HL-60 (cell line): ENCODE data around the gene P2RX6.
"Not testable (repeated sequence)": the region's sequence is repeated elsewhere in the genome, so short reads cannot be mapped to it uniquely, and the experiment has no call there.

Experiments used
- DNase-seq, 2 experiments: peaks; one replicate each; pipeline ENCODE4 v3.0.0-alpha.2; 2010 to 2020; ENCODE audit warnings: low read depth in 1 of 2, low spot score in 1 of 2
- H3K27ac ChIP-seq: fragments of 250-450 bp; sonication (Bioruptor Pico); replicated peaks from 2 replicates; pipeline ENCODE4 v1.5.1; 2020; ENCODE audit warnings: mild to moderate bottlenecking, moderate library complexity
- H3K27me3 ChIP-seq: fragments of 250-450 bp; sonication (Bioruptor Pico); 2 replicates; pipeline ENCODE4 v1.5.1; 2021; ENCODE audit warnings: mild to moderate bottlenecking, moderate library complexity; ENCODE audit not compliant: insufficient read depth, poor library complexity, severe bottlenecking
- H3K4me3 ChIP-seq: replicated peaks from 2 replicates; pipeline ENCODE4 v1.5.1; 2011; ENCODE audit warnings: mild to moderate bottlenecking, control low read depth, low read length; ENCODE audit not compliant: insufficient read depth
- CTCF ChIP-seq: IDR thresholded peaks from one replicate; pipeline ENCODE4 v1.5.1; 2011; ENCODE audit warnings: low read length, control low read depth, inconsistent platforms; ENCODE audit not compliant: insufficient read depth
- GABPA ChIP-seq: IDR thresholded peaks from 2 replicates; pipeline ENCODE4 v1.6.1; 2012; ENCODE audit warnings: low read depth
- POLR2AphosphoS5 ChIP-seq: IDR thresholded peaks from 2 replicates; pipeline ENCODE4 v1.6.1; 2012; ENCODE audit warnings: low read depth
- SPI1 ChIP-seq: IDR thresholded peaks from 2 replicates; pipeline ENCODE4 v1.6.1; 2012; ENCODE audit warnings: low read depth, mild to moderate bottlenecking, borderline replicate concordance
- TF ChIP-seq, protein P1 (sequence below): IDR thresholded peaks from 2 replicates; pipeline ENCODE4 v1.6.1; 2012; ENCODE audit warnings: low read depth; ENCODE audit not compliant: insufficient replicate concordance

The P2RX6 gene

DNA sequence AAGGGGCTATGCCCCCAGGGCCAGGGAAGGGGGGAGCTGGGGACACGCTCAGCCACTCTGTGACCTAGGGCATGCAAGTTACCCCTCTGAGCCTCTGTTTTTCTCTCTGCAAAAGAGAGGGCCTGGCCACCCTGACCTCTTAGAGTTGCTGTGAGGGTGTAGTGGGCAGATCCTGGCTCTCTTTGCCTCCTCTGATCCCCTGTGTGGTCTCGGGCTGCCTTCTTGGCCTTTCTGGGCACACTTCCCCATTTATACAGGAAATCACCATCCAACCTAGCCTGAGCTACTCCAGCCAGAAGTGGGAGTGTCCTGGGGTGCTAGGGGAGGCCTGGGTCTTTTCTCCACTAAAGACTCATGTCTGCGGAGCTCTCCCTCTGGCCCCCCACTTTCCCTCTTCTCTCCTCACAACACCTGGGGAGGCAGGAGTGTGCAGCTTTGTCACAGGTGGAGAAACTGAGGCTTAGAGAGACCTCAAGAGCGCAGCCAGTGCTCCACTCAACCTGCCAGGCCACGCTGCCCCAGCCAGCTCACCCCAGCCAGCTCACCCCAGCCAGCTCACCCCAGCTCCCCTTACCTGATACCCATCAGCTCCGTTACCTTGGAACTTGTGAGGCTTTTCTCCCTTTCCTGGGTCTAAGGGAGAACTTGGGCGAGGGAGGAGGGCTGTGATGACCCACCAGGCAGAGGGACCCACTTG is 46.5 kb upstream of the P2RX6 start:
- TF ChIP-seq GABPA (no peak), CTCF (no peak), SPI1 (peak; percentile 95), POLR2AphosphoS5 (no peak)
- TF ChIP-seq, protein P1, sequence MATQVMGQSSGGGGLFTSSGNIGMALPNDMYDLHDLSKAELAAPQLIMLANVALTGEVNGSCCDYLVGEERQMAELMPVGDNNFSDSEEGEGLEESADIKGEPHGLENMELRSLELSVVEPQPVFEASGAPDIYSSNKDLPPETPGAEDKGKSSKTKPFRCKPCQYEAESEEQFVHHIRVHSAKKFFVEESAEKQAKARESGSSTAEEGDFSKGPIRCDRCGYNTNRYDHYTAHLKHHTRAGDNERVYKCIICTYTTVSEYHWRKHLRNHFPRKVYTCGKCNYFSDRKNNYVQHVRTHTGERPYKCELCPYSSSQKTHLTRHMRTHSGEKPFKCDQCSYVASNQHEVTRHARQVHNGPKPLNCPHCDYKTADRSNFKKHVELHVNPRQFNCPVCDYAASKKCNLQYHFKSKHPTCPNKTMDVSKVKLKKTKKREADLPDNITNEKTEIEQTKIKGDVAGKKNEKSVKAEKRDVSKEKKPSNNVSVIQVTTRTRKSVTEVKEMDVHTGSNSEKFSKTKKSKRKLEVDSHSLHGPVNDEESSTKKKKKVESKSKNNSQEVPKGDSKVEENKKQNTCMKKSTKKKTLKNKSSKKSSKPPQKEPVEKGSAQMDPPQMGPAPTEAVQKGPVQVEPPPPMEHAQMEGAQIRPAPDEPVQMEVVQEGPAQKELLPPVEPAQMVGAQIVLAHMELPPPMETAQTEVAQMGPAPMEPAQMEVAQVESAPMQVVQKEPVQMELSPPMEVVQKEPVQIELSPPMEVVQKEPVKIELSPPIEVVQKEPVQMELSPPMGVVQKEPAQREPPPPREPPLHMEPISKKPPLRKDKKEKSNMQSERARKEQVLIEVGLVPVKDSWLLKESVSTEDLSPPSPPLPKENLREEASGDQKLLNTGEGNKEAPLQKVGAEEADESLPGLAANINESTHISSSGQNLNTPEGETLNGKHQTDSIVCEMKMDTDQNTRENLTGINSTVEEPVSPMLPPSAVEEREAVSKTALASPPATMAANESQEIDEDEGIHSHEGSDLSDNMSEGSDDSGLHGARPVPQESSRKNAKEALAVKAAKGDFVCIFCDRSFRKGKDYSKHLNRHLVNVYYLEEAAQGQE = no peak
- Histone ChIP-seq H3K4me3 (no peak overlapping the region), H3K27me3 (no peaks in the 10 kb centered on the region), H3K27ac (peak overlapping the region; percentile 13; the same call in 1 of the 2 replicates)
- peak in 1 of 2 experiments; percentile 75 for DNase-seq

DNA sequence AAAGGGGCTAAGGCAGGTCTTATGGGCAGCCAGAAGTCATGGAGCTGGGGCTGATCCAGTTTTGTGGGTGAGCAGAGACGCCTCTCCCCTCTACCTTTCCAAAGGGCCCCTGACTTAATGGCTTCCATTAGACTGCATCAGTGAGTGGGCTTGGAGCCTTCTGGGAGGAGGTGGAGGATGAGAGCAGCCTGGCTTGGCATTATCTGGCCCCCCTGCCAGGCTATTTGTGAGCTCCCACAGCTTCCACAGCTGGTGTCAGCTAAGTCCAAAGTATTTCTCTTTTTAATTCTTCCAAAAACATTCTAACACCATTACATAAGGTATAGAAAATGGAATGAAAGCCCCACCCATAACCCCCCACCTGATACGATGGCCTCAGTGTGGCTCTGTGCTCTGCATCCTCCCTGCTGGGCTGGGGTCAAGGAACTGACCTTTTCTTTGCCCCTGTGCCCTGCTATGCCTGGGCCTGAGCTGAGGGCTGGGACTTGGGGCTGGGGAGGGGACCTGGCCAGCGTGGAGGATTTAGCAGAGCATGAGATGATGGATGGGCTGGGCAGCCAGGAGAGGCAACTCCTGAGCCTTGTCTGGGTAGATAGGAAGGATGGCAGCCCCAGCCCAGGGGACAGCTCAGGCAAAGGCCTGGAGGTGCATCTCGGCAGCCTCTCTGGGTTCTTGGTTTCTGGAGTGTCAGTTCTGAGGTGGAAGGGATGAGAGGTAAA is 43.9 kb upstream of the P2RX6 start:
- DNase-seq = no peak
- TF ChIP-seq CTCF = no peak
- TF ChIP-seq, protein P1 = no peak
- TF ChIP-seq SPI1 = no peak
- TF ChIP-seq POLR2AphosphoS5 = no peak
- TF ChIP-seq GABPA = no peak
- H3K27me3 ChIP-seq = no peaks in the 10 kb centered on the region
- H3K27ac ChIP-seq = no peak overlapping the region
- no peak overlapping the region for H3K4me3 ChIP-seq

DNA sequence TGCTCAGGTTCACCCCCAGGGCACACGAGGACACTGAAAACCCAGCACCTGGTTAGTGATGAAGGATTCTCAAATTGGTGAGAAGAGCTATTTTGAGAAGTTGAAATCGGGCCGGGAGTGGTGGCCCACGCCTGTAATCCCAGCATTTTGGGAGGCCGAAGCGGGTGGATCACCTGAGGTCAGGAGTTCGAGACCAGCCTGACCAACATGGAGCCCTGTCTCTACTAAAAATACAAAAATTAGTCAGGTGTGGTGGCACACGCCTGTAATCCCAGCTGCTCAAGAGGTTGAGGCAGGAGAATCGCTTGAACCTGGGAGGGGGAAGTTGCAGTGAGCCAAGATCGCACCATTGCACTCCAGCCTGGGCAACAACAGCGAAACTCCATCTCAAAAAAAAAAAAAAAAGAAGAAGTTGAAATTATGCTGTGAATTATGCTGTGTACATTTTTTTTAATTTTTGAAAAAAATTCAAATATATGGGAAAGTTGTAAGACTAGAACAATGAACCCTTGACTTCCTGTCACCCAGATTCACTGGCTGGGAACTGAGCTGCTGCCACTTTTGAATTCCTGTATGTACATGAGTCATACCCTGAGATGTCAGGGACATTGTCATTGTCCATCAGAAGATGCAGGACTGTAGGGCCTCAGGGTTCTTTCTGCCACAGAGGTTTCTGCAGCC is 42.8 kb upstream of the P2RX6 start:
- DNase-seq = peak in 1 of 2 experiments; percentile 38
- not testable (repeated sequence) for H3K4me3 ChIP-seq, H3K27me3 ChIP-seq, H3K27ac ChIP-seq

GRCh38 chr22:20972933-20973577 is 41.9 kb upstream of the P2RX6 start:
- Histone ChIP-seq H3K4me3 (no peak overlapping the region), H3K27ac (no peak overlapping the region), H3K27me3 (no peaks in the 10 kb centered on the region)
- TF ChIP-seq GABPA (no peak), SPI1 (no peak), CTCF (no peak), POLR2AphosphoS5 (no peak)
- TF ChIP-seq, protein P1 = no peak
- no peak for DNase-seq
